GM12878 (cell line): ENCODE results near the gene SORT1. TPM values are rescaled to one million over a fixed set of nuclear protein-coding genes. Genes with fewer than 3 reads are reported as not detected.

Experiments used
- BACH1 ChIP-seq: fragments of 450-650 bp; IDR thresholded peaks from 2 replicates; pipeline ENCODE4 v1.6.1; 2017; ENCODE audit warnings: mild to moderate bottlenecking, borderline replicate concordance
- CBFB ChIP-seq: IDR thresholded peaks from 2 replicates; pipeline ENCODE4 v1.6.1; 2016; ENCODE audit warnings: antibody characterized with exemption, low read depth
- ETV6 ChIP-seq, 2 experiments: fragments of 450-650 bp in 1 of 2; IDR thresholded peaks in 1 of 2; conservative IDR thresholded peaks in 1 of 2; 2 replicates each; pipeline ENCODE4 v1.6.1; 2014; ENCODE audit warnings: antibody characterized with exemption in 1 of 2, borderline replicate concordance in 1 of 2, low read depth in 1 of 2, mild to moderate bottlenecking in 1 of 2, moderate library complexity in 1 of 2
- FOXK2 ChIP-seq: fragments of 450-650 bp; IDR thresholded peaks from 2 replicates; pipeline ENCODE4 v1.6.1; 2017; ENCODE audit warnings: mild to moderate bottlenecking, moderate library complexity
- KLF5 ChIP-seq: fragments of 450-650 bp; IDR thresholded peaks from 2 replicates; pipeline ENCODE4 v1.6.1; 2014; ENCODE audit warnings: mild to moderate bottlenecking; ENCODE audit not compliant: partially characterized antibody
- MEF2B ChIP-seq: fragments of 450-650 bp; IDR thresholded peaks from 2 replicates; pipeline ENCODE4 v1.6.1; 2018; ENCODE audit warnings: mild to moderate bottlenecking, moderate library complexity; ENCODE audit not compliant: partially characterized antibody, poor library complexity, severe bottlenecking
- NRF1 ChIP-seq: conservative IDR thresholded peaks from 2 replicates; pipeline ENCODE4 v1.6.1; 2011; ENCODE audit warnings: mild to moderate bottlenecking, low read depth, low read length, improper control_type of control experiment
- POLR2A ChIP-seq: IDR thresholded peaks from 2 replicates; pipeline ENCODE4 v1.6.1; 2011; ENCODE audit warnings: low read depth, mild to moderate bottlenecking, low read length
- SUZ12 ChIP-seq: fragments of 200-600 bp; sonication (generic); IDR thresholded peaks from one replicate; pipeline ENCODE4 v1.6.1; 2018; ENCODE audit warnings: antibody characterized with exemption, mild to moderate bottlenecking; ENCODE audit not compliant: unreplicated experiment
- ZZZ3 ChIP-seq: IDR thresholded peaks from 2 replicates; pipeline ENCODE4 v1.6.1; 2011; ENCODE audit warnings: low read depth; ENCODE audit not compliant: control insufficient read depth, insufficient read length
- polyA plus RNA-seq, 11 experiments: library from polyadenylated mRNA; depleted of rRNA in 4 of 11; unstranded in 6 of 11; stranded (reverse) in 5 of 11; fragments of >200 nt; fragmentation: Nextera tagmentation in 4 of 11; fragmentation: Illumina TruSeq in 1 of 11; extraction: Ambion mirVana in 4 of 11; extraction: Trizol in 1 of 11; gene quantifications; 1 replicate in 1 of 11; 2 replicates in 10 of 11; pipeline versions ENCODE4 v1.2.1 to v1.2.3, GENCODE V29; 2011 to 2016; ENCODE audit warnings: inconsistent platforms in 2 of 11, missing spikeins in 2 of 11, low read depth in 1 of 11
- total RNA-seq, 4 experiments: library from RNA; depleted of rRNA in 3 of 4; stranded (reverse); fragments of >200 nt in 3 of 4; fragmentation: Illumina TruSeq in 1 of 4; extraction: Trizol in 1 of 4; gene quantifications; 2 replicates each; pipeline versions ENCODE4 v1.2.1 to v1.2.3, GENCODE V29; 2013 to 2021
- TF ChIP-seq, protein P1 (sequence below): IDR thresholded peaks from 2 replicates; pipeline ENCODE4 v1.6.1; 2012; ENCODE audit warnings: improper control_type of control experiment, low read depth, low read length; ENCODE audit not compliant: insufficient replicate concordance
- TF ChIP-seq, protein P2 (sequence below): fragments of 450-650 bp; IDR thresholded peaks from 2 replicates; pipeline ENCODE4 v1.6.1; 2017; ENCODE audit warnings: borderline replicate concordance
- TF ChIP-seq, protein P3 (sequence below): fragments of 450-650 bp; IDR thresholded peaks from 2 replicates; pipeline ENCODE4 v1.6.1; 2017; ENCODE audit warnings: mild to moderate bottlenecking
- TF ChIP-seq, protein P4 (sequence below): IDR thresholded peaks from 2 replicates; pipeline ENCODE4 v1.6.1; 2012; ENCODE audit warnings: low read length, inconsistent platforms
- TF ChIP-seq, protein P5 (sequence below): IDR thresholded peaks from 2 replicates; pipeline ENCODE4 v1.6.1; 2012; ENCODE audit warnings: mild to moderate bottlenecking, low read depth, low read length

The SORT1 gene
- total and polyA plus RNA-seq, 10 of the 15 experiments (the other 5 are each of a cell fraction or from before 2014, with no cell fraction given), result 0.06 to 1.9 (median 0.33) TPM; not detected in 1

DNA sequence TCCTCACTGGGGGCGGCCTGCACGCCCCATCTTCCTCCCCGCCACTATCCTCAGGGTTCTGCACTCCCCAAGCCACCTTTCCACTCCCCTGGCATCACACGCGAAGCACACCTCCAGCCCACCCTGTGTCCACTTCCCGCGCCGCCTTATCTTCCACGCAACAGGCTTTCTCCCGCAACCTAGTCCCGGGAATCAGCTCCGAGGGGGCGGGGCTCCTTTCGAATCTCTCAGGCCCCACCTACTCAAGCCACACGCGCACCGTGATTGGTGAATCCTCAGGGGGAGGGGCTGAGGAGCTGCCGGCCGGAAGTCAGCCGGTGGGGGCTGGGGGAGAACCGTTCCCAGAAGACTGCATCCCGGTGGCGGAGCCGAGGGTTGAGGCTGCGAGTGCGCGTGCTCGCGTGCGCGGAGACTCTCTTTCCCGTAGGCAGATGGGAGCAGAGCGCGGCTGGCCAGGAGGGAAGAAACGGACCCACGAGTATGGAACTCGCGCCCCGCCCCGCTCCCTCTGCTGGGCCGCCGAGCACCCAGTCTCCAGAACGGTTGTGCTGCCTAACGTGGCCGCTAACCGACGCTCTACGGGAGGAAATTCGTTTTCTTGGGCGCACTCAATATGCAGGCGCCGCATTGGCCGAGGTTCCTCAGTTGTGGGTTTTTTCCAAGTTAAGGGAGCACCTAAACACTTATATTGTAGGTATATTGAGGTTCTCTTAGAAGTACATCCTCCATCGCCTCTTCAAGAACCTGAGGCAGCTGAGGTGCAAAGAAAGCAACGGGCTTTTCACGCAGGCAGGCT lies 114.6 kb downstream of the SORT1 start, which contains the start of gene PSRC1 (continued):
- TF ChIP-seq, protein P1, sequence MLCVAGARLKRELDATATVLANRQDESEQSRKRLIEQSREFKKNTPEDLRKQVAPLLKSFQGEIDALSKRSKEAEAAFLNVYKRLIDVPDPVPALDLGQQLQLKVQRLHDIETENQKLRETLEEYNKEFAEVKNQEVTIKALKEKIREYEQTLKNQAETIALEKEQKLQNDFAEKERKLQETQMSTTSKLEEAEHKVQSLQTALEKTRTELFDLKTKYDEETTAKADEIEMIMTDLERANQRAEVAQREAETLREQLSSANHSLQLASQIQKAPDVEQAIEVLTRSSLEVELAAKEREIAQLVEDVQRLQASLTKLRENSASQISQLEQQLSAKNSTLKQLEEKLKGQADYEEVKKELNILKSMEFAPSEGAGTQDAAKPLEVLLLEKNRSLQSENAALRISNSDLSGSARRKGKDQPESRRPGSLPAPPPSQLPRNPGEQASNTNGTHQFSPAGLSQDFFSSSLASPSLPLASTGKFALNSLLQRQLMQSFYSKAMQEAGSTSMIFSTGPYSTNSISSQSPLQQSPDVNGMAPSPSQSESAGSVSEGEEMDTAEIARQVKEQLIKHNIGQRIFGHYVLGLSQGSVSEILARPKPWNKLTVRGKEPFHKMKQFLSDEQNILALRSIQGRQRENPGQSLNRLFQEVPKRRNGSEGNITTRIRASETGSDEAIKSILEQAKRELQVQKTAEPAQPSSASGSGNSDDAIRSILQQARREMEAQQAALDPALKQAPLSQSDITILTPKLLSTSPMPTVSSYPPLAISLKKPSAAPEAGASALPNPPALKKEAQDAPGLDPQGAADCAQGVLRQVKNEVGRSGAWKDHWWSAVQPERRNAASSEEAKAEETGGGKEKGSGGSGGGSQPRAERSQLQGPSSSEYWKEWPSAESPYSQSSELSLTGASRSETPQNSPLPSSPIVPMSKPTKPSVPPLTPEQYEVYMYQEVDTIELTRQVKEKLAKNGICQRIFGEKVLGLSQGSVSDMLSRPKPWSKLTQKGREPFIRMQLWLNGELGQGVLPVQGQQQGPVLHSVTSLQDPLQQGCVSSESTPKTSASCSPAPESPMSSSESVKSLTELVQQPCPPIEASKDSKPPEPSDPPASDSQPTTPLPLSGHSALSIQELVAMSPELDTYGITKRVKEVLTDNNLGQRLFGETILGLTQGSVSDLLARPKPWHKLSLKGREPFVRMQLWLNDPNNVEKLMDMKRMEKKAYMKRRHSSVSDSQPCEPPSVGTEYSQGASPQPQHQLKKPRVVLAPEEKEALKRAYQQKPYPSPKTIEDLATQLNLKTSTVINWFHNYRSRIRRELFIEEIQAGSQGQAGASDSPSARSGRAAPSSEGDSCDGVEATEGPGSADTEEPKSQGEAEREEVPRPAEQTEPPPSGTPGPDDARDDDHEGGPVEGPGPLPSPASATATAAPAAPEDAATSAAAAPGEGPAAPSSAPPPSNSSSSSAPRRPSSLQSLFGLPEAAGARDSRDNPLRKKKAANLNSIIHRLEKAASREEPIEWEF, result no peak
- TF ChIP-seq SUZ12, result no peak
- no peak for TF ChIP-seq FOXK2
- TF ChIP-seq ETV6 (conservative IDR thresholded peaks at IDR 0.05 in 1 of 2, IDR thresholded peaks at IDR 0.05 in 1 of 2; ENCODE audit: borderline replicate concordance in 1 of 2, low read depth in 1 of 2), result no peak
- no peak for TF ChIP-seq ZZZ3
- TF ChIP-seq NRF1, result no peak
- no peak for TF ChIP-seq CBFB
- TF ChIP-seq, protein P2, sequence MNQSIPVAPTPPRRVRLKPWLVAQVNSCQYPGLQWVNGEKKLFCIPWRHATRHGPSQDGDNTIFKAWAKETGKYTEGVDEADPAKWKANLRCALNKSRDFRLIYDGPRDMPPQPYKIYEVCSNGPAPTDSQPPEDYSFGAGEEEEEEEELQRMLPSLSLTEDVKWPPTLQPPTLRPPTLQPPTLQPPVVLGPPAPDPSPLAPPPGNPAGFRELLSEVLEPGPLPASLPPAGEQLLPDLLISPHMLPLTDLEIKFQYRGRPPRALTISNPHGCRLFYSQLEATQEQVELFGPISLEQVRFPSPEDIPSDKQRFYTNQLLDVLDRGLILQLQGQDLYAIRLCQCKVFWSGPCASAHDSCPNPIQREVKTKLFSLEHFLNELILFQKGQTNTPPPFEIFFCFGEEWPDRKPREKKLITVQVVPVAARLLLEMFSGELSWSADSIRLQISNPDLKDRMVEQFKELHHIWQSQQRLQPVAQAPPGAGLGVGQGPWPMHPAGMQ, result no peak
- TF ChIP-seq, protein P3, sequence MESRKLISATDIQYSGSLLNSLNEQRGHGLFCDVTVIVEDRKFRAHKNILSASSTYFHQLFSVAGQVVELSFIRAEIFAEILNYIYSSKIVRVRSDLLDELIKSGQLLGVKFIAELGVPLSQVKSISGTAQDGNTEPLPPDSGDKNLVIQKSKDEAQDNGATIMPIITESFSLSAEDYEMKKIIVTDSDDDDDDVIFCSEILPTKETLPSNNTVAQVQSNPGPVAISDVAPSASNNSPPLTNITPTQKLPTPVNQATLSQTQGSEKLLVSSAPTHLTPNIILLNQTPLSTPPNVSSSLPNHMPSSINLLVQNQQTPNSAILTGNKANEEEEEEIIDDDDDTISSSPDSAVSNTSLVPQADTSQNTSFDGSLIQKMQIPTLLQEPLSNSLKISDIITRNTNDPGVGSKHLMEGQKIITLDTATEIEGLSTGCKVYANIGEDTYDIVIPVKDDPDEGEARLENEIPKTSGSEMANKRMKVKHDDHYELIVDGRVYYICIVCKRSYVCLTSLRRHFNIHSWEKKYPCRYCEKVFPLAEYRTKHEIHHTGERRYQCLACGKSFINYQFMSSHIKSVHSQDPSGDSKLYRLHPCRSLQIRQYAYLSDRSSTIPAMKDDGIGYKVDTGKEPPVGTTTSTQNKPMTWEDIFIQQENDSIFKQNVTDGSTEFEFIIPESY, result no peak
- TF ChIP-seq, protein P4, sequence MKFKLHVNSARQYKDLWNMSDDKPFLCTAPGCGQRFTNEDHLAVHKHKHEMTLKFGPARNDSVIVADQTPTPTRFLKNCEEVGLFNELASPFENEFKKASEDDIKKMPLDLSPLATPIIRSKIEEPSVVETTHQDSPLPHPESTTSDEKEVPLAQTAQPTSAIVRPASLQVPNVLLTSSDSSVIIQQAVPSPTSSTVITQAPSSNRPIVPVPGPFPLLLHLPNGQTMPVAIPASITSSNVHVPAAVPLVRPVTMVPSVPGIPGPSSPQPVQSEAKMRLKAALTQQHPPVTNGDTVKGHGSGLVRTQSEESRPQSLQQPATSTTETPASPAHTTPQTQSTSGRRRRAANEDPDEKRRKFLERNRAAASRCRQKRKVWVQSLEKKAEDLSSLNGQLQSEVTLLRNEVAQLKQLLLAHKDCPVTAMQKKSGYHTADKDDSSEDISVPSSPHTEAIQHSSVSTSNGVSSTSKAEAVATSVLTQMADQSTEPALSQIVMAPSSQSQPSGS, result no peak
- TF ChIP-seq, protein P5, sequence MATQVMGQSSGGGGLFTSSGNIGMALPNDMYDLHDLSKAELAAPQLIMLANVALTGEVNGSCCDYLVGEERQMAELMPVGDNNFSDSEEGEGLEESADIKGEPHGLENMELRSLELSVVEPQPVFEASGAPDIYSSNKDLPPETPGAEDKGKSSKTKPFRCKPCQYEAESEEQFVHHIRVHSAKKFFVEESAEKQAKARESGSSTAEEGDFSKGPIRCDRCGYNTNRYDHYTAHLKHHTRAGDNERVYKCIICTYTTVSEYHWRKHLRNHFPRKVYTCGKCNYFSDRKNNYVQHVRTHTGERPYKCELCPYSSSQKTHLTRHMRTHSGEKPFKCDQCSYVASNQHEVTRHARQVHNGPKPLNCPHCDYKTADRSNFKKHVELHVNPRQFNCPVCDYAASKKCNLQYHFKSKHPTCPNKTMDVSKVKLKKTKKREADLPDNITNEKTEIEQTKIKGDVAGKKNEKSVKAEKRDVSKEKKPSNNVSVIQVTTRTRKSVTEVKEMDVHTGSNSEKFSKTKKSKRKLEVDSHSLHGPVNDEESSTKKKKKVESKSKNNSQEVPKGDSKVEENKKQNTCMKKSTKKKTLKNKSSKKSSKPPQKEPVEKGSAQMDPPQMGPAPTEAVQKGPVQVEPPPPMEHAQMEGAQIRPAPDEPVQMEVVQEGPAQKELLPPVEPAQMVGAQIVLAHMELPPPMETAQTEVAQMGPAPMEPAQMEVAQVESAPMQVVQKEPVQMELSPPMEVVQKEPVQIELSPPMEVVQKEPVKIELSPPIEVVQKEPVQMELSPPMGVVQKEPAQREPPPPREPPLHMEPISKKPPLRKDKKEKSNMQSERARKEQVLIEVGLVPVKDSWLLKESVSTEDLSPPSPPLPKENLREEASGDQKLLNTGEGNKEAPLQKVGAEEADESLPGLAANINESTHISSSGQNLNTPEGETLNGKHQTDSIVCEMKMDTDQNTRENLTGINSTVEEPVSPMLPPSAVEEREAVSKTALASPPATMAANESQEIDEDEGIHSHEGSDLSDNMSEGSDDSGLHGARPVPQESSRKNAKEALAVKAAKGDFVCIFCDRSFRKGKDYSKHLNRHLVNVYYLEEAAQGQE, result no peak
- no peak for TF ChIP-seq MEF2B
- TF ChIP-seq BACH1, result no peak
- peak; percentile 87 for TF ChIP-seq POLR2A
- TF ChIP-seq KLF5, result no peak
